H1 (cell line): ENCODE measurements around the gene OSBPL2. TPM values are rescaled to one million over a fixed set of nuclear protein-coding genes. Genes with fewer than 3 reads are reported as not detected.

Source experiments
- CREB1 ChIP-seq: IDR thresholded peaks from 2 replicates; pipeline ENCODE4 v1.6.1; 2012; ENCODE audit warnings: inconsistent platforms
- GTF2F1 ChIP-seq: IDR thresholded peaks from 2 replicates; pipeline ENCODE4 v1.6.1; 2012; ENCODE audit warnings: low read depth, low read length, improper control_type of control experiment, borderline replicate concordance
- HDAC2 ChIP-seq, 2 experiments: fragments of 300-600 bp in 1 of 2; sonication (generic) in 1 of 2; IDR thresholded peaks; 2 replicates each; pipeline ENCODE4 v1.6.1; 2011 to 2012; ENCODE audit warnings: low read depth in 2 of 2, low read length in 2 of 2, mild to moderate bottlenecking in 2 of 2, moderate library complexity in 2 of 2, borderline replicate concordance in 1 of 2, inconsistent platforms in 1 of 2
- JUND ChIP-seq: IDR thresholded peaks from 2 replicates; pipeline ENCODE4 v1.6.1; 2011; ENCODE audit warnings: mild to moderate bottlenecking, improper control_type of control experiment, low read length
- MAX ChIP-seq: IDR thresholded peaks from 2 replicates; pipeline ENCODE4 v1.6.1; 2012; ENCODE audit warnings: inconsistent platforms
- NANOG ChIP-seq: IDR thresholded peaks from 2 replicates; pipeline ENCODE4 v1.6.1; 2011; ENCODE audit warnings: low read length, low read depth, mild to moderate bottlenecking, inconsistent platforms; ENCODE audit not compliant: insufficient read depth, poor library complexity, severe bottlenecking
- SP4 ChIP-seq: IDR thresholded peaks from 2 replicates; pipeline ENCODE4 v1.6.1; 2012; ENCODE audit warnings: low read length, inconsistent platforms
- polyA plus RNA-seq, 7 experiments: library from polyadenylated mRNA; depleted of rRNA in 3 of 7; stranded (reverse) in 5 of 7; unstranded in 2 of 7; fragments of >200 nt in 5 of 7; fragments of 200-250 nt in 2 of 7; gene quantifications; 1 replicate in 5 of 7; 2 replicates in 1 of 7; 4 replicates in 1 of 7; pipeline versions ENCODE4 v1.2.1 to v1.2.3, GENCODE V29; 2011 to 2013; ENCODE audit warnings: missing spikeins in 2 of 7, mixed read lengths in 2 of 7
- total RNA-seq: library from RNA; stranded (reverse); fragmentation: NEBNext Ultra II Directional; extraction: Animal tissue kit (Norgen Biotek cat#: 25700); gene quantifications from 2 replicates; pipeline ENCODE4 v1.2.1, GENCODE V29; 2021

Gene OSBPL2
- total and polyA plus RNA-seq, 2 of the 8 experiments (the other 6 are each of a cell fraction or from before 2014, with no cell fraction given): 11.7 to 42.4 TPM

GRCh38 chr20:62246431-62246830 lies 8.1 kb downstream of the OSBPL2 start (continued):
- no peak for TF ChIP-seq GTF2F1
- no peak for TF ChIP-seq HDAC2 (IDR thresholded peaks at IDR 0.05; ENCODE audit: borderline replicate concordance in 1 of 2, low read depth in 2 of 2, low read length in 2 of 2)
- TF ChIP-seq JUND: no peak
- no peak for TF ChIP-seq SP4
- no peak for TF ChIP-seq NANOG
- TF ChIP-seq CREB1: no peak
- no peak for TF ChIP-seq MAX
